Vagina (tissue), 2 donors: ENCODE data around the gene PCDHA1.
A peak's percentile ranks its signal among the peaks of the same experiment; 100 is the strongest.

ENCODE experiments used
- CTCF ChIP-seq, 3 experiments: fragments of 450-650 bp in 2 of 3; fragments of 200-600 bp in 1 of 3; sonication (generic) in 1 of 3; IDR thresholded peaks; one replicate each; pipeline ENCODE4 v1.5.1; 2017 to 2019; ENCODE audit warnings: antibody characterized with exemption in 3 of 3, mild to moderate bottlenecking in 2 of 3, moderate library complexity in 2 of 3
- POLR2AphosphoS5 ChIP-seq, 2 donors: sonication (generic); formaldehyde crosslinking; IDR thresholded peaks; one replicate each; pipeline ENCODE4 v1.9.0; 2017; ENCODE audit warnings: antibody characterized with exemption in 2 of 2, mild to moderate bottlenecking in 2 of 2, low read depth in 1 of 2; ENCODE audit not compliant: insufficient read depth in 1 of 2

DNA sequence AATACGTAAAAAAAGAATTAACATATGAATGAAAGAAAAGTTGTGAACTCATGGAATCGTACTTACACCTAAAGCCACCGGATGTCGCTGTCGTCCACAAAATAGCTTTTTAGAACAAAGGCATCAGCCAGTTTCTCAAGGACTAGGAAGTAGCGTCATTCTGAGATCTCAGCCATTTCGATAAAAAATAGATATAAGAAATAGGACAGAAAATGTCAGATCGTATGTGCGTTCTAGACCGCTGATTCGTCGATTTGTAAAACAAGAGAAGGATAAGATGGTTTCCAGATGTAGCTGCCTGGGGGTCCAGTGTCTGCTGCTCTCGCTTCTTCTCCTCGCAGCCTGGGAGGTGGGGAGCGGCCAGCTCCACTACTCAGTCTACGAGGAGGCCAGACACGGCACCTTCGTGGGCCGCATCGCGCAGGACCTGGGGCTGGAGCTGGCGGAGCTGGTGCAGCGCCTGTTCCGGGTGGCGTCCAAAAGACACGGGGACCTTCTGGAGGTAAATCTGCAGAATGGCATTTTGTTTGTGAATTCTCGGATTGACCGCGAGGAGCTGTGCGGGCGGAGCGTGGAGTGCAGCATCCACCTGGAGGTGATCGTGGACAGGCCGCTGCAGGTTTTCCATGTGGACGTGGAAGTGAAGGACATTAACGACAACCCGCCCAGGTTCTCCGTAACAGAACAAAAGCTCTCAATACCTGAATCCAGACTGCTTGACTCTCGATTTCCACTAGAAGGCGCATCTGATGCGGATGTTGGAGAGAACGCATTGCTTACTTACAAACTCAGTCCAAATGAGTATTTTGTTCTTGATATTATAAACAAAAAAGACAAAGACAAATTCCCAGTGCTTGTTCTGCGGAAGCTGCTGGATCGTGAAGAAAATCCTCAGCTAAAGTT is 70.1 kb downstream of the PCDHA1 start, which contains the start of gene PCDHA10:
- TF ChIP-seq CTCF (IDR thresholded peaks at IDR 0.05) = peak in 2 of 3 experiments; percentile 8 to 32
- TF ChIP-seq POLR2AphosphoS5 (IDR thresholded peaks at IDR 0.05; ENCODE audit: insufficient read depth in 1 of 2, low read depth in 1 of 2) = no peak
